NCI-H128 (cell line): ENCODE results near the gene MARCHF2.

Experiments
- DNase-seq: peaks from one replicate; lab custom pipeline; 2025; ENCODE audit not compliant: unreplicated experiment; lab: John Stamatoyannopoulos, UW

Gene MARCHF2

GRCh38 chr19:8387688-8388611, 25.2 kb upstream of the MARCHF2 start:
- no peak for DNase-seq

- no peak for DNase-seq
Measured at GRCh38 chr19:8388612-8388958, 24.5 kb upstream of the MARCHF2 start.

GRCh38 chr19:8389891-8390616, 23.1 kb upstream of the MARCHF2 start, which contains the start of gene RAB11B:
Gene RAB11B, plus strand, starts transcription at chr19:8390360. Its CDS starts 57 bp downstream, at chr19:8390417.
- peak; percentile 99 for DNase-seq

GRCh38 chr19:8390617-8390981, 22.5 kb upstream of the MARCHF2 start:
- peak; percentile 53 for DNase-seq

DNA sequence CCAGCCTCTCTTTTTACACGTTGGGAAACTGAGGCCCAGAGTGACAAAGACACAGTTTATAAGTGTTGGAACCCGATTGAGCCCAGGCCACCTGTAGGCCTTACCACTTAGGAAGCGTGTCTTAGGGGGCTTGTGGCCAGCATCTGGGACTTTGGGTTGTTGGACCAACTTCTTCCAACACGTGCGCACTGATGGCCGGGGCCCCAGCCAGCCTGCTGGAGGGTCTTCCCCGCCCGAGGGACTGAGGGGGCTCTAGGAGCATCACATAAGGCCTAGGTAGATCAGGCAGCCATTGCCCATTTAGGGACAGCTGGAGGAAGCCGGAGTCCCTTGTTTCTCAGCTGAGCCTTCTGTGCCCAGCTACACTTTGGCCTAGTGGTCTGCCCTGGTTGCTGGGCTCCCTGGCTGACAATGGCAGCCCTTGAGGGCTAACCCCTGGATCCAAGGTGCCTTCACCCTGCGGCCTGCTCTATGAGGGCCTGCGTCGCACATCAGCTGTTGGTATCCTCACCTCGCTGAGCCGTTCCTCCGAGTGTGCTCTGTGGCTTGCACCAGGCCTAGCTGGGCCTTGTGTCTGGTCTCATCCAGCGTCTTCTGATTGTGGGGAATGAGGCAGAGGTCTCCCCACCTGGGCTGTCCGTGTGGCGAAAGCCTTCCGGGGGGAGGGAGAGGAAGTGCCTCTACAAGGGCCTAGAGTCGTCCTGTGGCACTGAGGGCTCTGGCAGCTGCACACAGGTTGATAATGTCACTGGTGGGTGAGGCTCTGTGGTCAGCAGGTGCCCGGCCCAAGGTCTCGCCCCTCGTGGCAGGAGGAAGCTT, 21.7 kb upstream of the MARCHF2 start:
- DNase-seq: no peak

DNA sequence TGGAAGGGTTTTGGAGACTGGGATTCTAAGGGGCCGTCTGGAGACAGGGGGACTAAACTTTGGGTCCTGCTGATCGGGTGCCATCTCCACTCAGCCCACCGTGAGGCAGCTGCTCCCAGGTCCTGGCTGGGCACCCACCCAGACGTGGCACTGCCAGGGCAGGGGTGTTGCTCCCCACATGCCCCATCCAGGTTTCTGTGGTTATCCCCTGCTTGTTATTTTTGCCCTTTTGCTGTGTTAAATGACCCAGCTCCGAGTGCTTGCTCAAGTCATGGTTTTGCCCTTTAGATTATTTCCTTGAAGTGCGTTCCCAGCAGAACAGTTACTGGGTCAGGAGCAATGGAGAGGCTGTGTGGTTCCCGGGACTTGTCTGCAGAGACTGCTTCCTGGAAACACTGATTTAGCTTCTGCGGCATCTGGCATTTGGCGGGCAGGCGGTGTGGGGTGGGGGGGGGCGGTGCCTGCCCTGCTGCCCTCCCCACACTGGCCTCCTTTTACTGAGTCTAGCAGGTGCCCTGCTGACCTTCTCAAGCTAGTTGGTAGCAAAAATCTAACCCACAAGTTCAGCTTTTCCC, 21.0 kb upstream of the MARCHF2 start:
- DNase-seq: no peak

- DNase-seq: no peak
Measured at GRCh38 chr19:8393192-8393870, 19.8 kb upstream of the MARCHF2 start.

- DNase-seq: no peak
Measured at GRCh38 chr19:8393871-8394250, 19.2 kb upstream of the MARCHF2 start.

- DNase-seq: no peak
Measured at GRCh38 chr19:8395621-8396082, 17.5 kb upstream of the MARCHF2 start.

GRCh38 chr19:8396185-8396562, 16.9 kb upstream of the MARCHF2 start:
- DNase-seq: no peak

- DNase-seq: no peak
Measured at GRCh38 chr19:8396563-8397203, 16.4 kb upstream of the MARCHF2 start.

DNA sequence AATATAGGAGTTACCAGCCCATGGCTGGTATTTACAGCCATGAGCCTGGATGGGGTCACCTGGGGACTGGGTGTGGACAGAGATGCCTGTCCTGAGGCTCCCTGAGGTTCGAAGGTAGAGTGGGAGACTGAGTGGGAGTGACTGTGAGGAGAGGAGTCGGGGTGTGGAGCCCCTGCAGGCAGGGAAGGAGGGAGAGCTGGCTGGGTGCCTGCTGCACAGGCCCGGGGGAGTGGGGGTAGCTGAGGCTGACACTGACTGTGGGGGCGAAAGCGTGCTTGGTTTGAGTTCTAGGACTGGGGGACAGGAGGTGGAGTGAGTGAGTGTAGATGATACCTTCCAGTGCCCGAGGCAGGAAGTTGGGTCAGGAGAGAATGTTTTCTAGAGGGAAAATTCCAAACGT, 15.8 kb upstream of the MARCHF2 start:
- DNase-seq: no peak

GRCh38 chr19:8397746-8398310, 15.3 kb upstream of the MARCHF2 start:
- DNase-seq: no peak

GRCh38 chr19:8398311-8398771, 14.8 kb upstream of the MARCHF2 start:
- DNase-seq: no peak

- no peak for DNase-seq
Measured at GRCh38 chr19:8399681-8400188, 13.4 kb upstream of the MARCHF2 start.

- DNase-seq: no peak
Measured at GRCh38 chr19:8401981-8402411, 11.1 kb upstream of the MARCHF2 start.

DNA sequence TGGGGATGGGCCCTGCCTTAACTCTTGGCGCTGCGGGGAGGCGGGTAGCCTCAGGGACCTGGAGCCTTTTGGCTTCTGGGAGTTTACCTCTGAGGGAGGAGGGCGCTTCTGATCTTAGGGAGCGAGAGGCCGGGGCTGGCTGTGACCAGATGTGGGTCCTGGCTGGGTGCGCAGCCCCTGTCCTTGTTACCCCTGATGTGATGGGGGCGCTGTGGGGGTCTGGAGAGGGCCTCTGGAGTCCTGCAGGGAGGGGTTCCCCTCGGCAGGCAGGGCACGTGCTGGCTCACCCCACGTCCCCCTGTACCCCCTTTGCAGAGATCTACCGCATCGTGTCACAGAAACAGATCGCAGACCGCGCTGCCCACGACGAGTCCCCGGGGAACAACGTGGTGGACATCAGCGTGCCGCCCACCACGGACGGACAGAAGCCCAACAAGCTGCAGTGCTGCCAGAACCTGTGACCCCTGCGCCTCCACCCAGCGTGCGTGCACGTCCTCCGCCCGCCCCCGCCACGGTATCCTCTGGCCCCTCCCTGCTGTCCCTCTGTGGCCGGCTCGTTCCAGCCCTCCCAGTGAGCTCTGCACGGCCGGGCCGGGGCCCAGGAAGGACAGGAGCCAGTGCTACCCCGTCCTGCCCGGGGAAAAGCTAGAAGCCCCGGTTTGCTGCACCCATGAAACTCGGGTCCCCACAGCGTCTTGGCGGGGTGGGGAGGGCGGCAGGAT, 9.8 kb upstream of the MARCHF2 start:
- DNase-seq: no peak

GRCh38 chr19:8403820-8404109, 9.3 kb upstream of the MARCHF2 start:
- DNase-seq: no peak
